ENCODE data around the gene BEND6.

Gene BEND6

DNA sequence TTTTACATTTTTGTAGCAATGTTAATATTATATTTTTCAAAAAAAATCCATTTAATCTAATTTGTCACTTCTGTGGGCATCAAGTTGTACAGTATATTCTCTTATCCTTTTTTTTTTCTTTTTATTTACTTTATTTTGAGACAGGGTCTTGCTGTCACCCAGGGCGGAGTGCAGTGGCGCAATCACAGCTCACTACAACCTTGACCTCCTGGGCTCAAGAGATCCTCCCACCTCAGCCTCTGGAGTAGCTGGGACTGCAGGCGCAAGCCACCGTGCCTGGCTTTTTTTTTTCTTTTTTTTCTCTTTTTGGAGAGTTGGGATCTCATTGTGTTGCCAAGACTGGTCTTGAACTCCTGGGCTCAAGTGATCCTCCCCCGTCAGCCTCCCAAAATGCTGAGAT, 14.4 kb upstream of the BEND6 start:
- no peak for DNase-seq (ENCODE audit: low read depth, low spot score)
- no peak overlapping the region for H3K4me3 ChIP-seq (ENCODE audit: low read depth, low read length)
- TF ChIP-seq, protein P1, sequence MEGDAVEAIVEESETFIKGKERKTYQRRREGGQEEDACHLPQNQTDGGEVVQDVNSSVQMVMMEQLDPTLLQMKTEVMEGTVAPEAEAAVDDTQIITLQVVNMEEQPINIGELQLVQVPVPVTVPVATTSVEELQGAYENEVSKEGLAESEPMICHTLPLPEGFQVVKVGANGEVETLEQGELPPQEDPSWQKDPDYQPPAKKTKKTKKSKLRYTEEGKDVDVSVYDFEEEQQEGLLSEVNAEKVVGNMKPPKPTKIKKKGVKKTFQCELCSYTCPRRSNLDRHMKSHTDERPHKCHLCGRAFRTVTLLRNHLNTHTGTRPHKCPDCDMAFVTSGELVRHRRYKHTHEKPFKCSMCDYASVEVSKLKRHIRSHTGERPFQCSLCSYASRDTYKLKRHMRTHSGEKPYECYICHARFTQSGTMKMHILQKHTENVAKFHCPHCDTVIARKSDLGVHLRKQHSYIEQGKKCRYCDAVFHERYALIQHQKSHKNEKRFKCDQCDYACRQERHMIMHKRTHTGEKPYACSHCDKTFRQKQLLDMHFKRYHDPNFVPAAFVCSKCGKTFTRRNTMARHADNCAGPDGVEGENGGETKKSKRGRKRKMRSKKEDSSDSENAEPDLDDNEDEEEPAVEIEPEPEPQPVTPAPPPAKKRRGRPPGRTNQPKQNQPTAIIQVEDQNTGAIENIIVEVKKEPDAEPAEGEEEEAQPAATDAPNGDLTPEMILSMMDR (IDR thresholded peaks at IDR 0.05; ENCODE audit: low read depth, low read length), result no peak
- in situ Hi-C loops (cut with HindIII; ENCODE audit: low sequenced_read_pairs), result no loop called here

DNA sequence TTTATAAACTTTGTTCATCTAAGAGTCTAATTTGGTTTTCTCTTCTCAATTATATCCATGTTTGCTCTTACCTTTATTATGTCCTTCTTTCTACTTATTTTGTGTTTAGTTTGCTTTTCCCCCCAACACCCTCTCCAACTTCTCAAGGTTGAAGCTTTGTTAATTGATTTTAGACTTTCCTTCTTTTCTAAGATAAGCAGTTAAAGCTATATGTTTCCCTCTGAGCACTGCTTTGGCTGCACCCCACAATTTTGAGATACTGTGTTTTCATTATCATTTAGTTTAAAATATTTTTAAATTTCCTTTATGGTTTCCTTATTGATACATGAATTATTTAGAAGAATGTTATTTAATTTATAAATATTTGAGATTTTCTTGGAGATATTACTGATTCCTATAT, 13.9 kb upstream of the BEND6 start:
- TF ChIP-seq, protein P1 (IDR thresholded peaks at IDR 0.05; ENCODE audit: low read depth, low read length), result no peak
- no peak for DNase-seq (ENCODE audit: low read depth, low spot score)
- H3K4me3 ChIP-seq (ENCODE audit: low read depth, low read length), result no peak overlapping the region
- in situ Hi-C loops (cut with HindIII; ENCODE audit: low sequenced_read_pairs), result no loop called here

DNA sequence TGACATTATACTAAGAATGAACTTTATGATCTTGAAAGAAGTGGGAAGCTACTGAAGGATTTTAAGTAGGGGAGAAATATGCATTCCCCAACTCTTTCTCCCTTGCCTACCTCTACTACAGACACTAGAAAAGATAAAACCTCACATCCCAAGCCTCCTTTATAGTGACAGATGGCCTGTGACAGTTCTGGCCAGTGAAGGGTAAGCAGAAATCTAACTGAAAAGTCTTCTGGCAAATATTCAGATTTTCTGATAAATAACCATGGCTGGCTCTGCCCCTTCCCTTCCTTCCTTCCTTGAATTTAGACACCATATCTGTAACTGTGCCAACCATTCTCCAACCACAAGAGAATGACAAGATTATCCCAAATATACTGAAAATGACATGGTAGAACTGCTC, 10.2 kb upstream of the BEND6 start:
- no peak overlapping the region for H3K4me3 ChIP-seq (ENCODE audit: low read depth, low read length)
- in situ Hi-C loops (cut with HindIII; ENCODE audit: low sequenced_read_pairs), result no loop called here
- TF ChIP-seq, protein P1 (IDR thresholded peaks at IDR 0.05; ENCODE audit: low read depth, low read length), result no peak
- no peak for DNase-seq (ENCODE audit: low read depth, low spot score)

DNA sequence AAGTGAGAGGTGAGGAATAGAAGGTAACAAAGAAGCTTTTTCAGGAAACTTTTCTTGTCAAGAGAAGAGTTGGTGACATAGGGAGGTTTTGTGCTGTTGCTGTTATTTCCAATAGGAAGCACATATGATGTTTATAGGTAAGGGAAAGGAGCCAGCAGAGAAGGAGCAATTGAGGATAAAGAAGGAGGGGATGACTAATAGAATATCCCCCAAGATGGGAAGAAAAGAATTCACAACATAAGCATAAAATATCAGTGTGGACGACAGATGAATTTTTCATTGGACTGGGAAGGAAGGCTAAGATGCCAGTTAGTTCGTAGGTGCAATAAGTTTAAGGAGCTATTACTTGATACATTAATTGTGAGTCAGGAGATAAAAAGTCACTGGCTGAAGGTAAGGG, 8.5 kb upstream of the BEND6 start:
- no peak overlapping the region for H3K4me3 ChIP-seq (ENCODE audit: low read depth, low read length)
- DNase-seq (ENCODE audit: low read depth, low spot score), result no peak
- in situ Hi-C loops (cut with HindIII; ENCODE audit: low sequenced_read_pairs), result no loop called here
- TF ChIP-seq, protein P1 (IDR thresholded peaks at IDR 0.05; ENCODE audit: low read depth, low read length), result no peak

DNA sequence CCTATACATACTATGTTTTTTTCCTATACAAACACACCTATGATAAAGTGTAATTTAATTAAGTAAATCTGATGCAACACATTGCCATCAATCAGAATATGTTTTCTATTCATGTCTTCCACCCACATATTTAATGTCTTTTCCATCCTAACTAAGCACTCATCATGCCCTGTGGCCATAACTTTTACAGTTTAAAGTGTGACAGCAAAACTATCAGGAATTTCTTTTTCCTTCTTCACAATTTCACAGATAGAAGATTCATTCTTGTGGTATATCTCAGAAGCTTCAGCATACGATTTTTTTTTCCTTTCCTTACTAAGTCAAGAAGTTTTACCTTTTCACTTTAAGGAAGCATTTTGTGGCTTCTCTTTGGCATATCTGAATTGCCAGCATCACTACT, 7.0 kb upstream of the BEND6 start:
- TF ChIP-seq, protein P1 (IDR thresholded peaks at IDR 0.05; ENCODE audit: low read depth, low read length), result no peak
- DNase-seq (ENCODE audit: low read depth, low spot score), result no peak
- in situ Hi-C loops (cut with HindIII; ENCODE audit: low sequenced_read_pairs), result no loop called here
- no peak overlapping the region for H3K4me3 ChIP-seq (ENCODE audit: low read depth, low read length)

DNA sequence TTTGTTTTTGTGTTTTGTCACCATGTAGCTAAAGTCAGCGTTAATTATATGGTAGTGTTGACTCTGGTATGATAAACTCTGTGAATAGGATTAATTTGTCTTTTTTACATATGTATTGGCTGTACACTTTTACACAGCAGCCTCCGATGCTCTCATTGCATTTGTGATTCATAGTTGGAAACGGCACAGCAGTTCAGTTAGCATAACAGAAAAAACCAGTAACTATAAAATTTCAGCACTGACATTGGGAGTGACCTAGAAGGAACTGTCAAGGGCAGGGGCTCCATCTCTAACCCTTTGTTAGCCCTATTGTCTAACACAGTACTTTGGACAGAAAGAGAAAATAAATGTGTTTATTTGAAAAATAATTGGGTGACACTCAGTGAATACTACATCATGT, 5.6 kb upstream of the BEND6 start:
- in situ Hi-C loops (cut with HindIII; ENCODE audit: low sequenced_read_pairs), result no loop called here
- TF ChIP-seq, protein P1 (IDR thresholded peaks at IDR 0.05; ENCODE audit: low read depth, low read length), result no peak
- no peak overlapping the region for H3K4me3 ChIP-seq (ENCODE audit: low read depth, low read length)
- DNase-seq (ENCODE audit: low read depth, low spot score), result no peak

DNA sequence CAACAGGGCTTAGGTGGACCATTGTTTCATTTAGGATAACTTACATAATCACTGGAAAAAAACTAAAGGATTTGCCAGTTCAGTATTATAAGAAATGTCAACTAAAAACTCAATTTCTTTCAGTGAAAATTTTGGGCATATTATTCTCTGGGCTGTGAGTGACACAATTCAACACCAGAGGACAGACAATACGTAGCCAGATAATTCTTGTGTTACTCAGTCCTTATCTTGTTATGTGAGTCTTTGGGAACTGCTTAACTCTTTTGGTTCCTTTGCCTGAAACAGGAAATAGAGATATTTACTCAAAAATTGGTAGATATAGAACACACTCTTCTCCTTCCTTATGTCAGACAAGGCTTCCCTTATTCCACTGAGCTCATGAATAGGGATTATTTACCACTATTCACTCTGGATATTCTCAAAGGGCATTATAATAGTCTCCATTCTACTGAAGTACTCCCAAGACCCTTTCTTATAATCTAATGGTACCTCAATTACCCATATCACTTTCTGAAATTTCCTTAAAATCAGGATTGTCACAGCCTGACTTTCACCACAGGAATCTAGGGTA, 4.9 kb upstream of the BEND6 start:
- TF ChIP-seq, protein P1 (IDR thresholded peaks at IDR 0.05; ENCODE audit: low read depth, low read length), result no peak
- no peak overlapping the region for H3K4me3 ChIP-seq (ENCODE audit: low read depth, low read length)
- no peak for DNase-seq (ENCODE audit: low read depth, low spot score)
- in situ Hi-C loops (cut with HindIII; ENCODE audit: low sequenced_read_pairs), result no loop called here
